Right renal cortex interstitium (tissue), 3 donors: ENCODE measurements around the gene WDR26. TPM values are rescaled to one million over a fixed set of nuclear protein-coding genes. Genes with fewer than 3 reads are reported as not detected.
A peak's percentile ranks its signal among the peaks of the same experiment; 100 is the strongest.
"Not testable (repeated sequence)": the region's sequence is repeated elsewhere in the genome, so short reads cannot be mapped to it uniquely, and the experiment has no call there.

Source experiments
- DNase-seq, 3 donors: peaks; one replicate each; pipeline ENCODE4 v3.0.0-alpha.2; 2013; ENCODE audit warnings: low read depth in 3 of 3, low spot score in 2 of 3
- polyA plus RNA-seq, 3 donors: library from polyadenylated mRNA; unstranded; fragments of 120-200 nt; gene quantifications; one replicate each; pipeline ENCODE4 v1.2.1, GENCODE V29; 2013; ENCODE audit not compliant: insufficient read length in 3 of 3

Gene WDR26
- polyA plus RNA-seq, 3 donors, result 94.8 to 105 (median 95.2) TPM

DNA sequence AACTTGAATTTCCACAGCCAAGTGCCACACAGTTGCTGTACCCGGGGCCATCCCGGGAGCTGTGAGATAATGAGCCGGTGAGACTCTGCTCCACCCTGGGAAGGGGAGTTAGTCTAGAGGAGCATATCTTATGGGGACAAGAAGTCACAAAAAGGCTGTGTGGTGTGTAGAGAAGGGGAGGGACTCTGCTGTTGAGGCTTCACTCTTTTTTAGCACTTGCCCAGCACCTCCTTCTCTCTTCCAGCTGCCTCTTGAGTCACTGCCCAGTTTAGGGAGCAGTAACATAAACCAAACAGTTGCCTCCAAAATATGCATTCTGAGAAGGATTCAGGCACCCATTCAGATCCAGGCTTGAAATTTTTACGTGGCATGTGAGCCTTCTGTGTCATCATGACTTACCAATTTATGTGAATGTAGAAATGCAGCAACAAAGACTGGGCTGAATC lies 744 bp upstream of the WDR26 start:
- no peak for DNase-seq

GRCh38 chr1:224433701-224434672 lies 610 bp downstream of the WDR26 start:
- no peak for DNase-seq

GRCh38 chr1:224433041-224433691 lies 1.4 kb downstream of the WDR26 start:
- DNase-seq, result peak in 1 of 3 donors; percentile 10

GRCh38 chr1:224432672-224433040 lies 1.9 kb downstream of the WDR26 start:
- no peak for DNase-seq

DNA sequence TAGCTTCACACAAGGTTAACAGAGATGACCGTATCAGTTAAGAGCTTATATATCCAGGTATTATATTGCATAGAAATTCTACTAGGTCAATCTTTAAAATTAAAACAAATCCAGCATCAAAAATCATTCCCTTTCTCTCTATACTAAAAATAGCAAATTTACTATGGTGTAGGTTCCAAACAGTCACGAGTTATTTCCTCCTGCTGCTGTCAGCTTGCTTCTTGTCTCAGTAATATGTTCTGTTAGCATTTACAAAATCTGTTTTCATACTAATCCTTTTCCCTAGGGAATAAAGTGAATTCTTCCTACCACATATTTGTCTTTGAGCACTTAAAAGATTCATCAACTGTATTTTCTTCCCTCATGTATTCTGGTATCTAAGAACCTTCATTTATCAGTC lies 2.5 kb downstream of the WDR26 start:
- no peak for DNase-seq

- DNase-seq, result no peak
Measured at GRCh38 chr1:224431726-224432125, 2.9 kb downstream of the WDR26 start.

GRCh38 chr1:224430511-224431113 lies 4.0 kb downstream of the WDR26 start:
- DNase-seq, result peak in 1 of 3 donors; percentile 40

GRCh38 chr1:224429616-224430326 lies 4.8 kb downstream of the WDR26 start:
- no peak for DNase-seq

GRCh38 chr1:224428713-224429112 lies 5.9 kb downstream of the WDR26 start:
- not testable (repeated sequence) for DNase-seq

DNA sequence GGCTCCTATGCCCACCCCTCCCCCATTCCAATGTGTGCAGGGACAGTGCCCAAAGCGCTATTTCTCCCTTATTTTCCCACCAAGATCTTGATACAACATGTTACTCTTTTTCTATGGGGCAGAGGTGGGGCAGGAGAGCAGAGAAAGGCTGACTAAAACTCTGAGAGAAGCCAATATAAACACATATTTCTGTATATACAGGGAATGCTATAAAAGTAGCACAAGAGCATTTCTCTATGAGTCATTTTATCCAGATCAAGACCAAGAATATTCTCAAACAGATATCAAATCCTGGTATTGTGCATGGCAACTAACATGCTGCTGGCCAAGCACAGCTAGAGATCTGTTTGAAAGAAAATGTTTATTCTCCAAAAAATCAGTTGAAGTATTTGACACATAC lies 7.3 kb downstream of the WDR26 start:
- no peak for DNase-seq

DNA sequence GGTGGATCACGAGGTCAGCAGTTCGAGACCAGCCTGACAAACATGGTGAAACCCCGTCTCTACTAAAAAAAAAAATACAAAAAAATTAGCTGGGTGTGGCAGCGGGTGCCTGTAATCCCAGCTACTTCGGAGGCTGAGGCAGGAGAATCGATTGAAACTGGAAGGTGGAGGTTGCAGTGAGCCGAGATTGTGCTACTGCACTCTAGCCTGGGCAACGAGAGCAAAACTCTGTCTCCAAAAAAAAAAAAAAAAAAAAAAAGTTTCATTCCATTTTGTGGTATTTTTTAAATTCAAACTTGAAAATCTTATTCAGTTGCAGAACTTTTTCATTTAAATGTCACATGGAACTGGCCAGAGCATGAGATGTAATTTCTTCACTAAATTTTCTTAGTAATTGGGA lies 7.7 kb downstream of the WDR26 start:
- DNase-seq, result not testable (repeated sequence)

DNA sequence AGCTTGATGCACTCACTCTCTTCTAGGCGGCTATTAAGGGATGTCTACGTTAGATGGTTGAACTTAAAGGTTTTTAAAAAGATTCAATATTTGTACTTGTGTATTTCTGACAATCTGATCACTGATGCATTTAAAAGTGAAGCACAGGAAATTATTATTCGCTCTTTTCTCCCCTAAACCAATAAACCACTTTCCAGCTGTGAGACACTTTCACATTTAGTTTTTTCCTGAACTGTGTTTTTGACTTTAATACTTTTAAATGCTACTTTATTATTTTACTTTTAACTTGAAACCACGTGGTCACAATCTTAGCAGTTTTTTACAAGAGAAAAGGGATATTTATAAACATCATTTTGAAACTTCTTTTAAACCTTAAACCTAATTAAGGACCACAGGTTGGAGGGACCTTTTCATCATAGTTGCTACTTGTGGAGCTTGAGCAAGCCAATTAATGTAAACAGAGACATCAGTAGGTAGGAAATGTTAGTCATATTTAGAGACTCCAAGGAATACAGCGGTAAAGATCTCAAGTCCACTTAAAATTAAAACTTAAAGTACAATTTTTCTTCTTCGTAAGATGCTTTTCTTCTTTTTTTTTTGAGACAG lies 9.2 kb downstream of the WDR26 start:
- no peak for DNase-seq

GRCh38 chr1:224420106-224420505 lies 14.5 kb downstream of the WDR26 start:
- no peak for DNase-seq

DNA sequence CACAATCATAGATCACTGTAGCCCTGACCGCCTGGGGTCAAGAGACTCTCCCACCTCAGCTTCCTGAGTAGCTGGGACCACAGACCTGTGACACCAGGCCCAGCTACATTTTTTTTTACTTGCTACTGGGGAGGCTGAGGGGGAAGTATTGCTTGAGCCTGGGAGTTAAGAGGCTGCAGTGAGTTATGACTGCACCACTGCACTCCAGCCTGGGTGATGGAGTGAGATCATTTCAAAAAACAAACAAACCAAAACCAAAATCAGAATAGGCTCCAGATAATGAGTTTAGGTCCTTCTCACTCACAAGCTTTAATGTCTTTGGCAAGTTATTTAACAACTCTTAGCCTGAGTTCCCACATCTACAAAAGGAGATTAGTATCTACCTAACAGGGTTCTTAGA lies 22.8 kb downstream of the WDR26 start:
- no peak for DNase-seq

DNA sequence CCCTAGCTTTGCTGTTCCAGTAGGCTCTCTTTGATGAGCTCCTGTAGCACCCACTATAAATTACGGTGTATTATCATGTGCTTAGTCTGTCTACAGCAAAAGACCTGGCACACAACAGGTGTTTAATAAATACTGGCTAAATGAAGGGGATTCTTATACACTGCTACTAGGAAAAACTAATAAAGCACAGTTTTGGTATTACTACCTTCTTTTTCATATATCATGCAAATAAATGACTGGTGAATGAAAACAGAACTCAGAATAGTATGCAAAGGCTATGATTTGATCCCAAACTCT lies 26.4 kb downstream of the WDR26 start:
- DNase-seq, result no peak

- DNase-seq, result no peak
Measured at GRCh38 chr1:224407571-224408293, 26.9 kb downstream of the WDR26 start.

DNA sequence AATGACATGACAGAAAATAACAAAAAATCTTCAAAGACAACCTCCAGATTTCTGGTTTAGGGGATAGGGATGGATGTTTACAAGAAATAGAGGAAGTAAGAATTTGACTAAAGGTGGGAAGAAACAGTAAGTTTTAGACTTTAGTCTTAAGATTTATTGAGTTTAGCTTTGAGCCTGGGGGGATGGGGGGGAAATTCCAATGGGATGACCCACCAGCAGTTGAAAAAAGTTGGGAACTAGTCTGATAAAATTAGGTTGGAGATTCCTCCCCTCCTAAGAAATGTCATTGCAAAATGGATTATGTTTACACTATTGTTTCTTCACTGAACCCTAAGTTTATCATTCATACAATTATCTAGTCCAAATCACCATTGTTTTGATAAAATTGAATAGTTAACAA lies 28.4 kb downstream of the WDR26 start:
- no peak for DNase-seq

DNA sequence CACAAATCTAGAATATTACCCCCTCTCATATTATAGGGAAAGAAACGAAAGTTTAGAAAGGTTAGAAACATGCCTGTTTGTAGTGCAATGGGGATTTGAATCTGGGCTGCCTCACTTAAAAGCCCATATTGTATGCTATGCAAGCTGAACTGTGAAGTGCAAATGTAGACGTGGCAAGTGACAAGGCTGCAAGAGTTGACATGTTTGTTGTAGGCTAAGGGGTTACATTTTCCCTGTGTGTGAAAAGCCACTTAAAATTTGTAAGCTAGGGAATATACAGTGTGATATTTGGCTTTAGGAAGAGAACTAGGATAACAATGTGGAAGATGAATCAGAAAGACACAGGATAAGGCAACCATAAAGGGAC lies 29.0 kb downstream of the WDR26 start:
- DNase-seq, result no peak

DNA sequence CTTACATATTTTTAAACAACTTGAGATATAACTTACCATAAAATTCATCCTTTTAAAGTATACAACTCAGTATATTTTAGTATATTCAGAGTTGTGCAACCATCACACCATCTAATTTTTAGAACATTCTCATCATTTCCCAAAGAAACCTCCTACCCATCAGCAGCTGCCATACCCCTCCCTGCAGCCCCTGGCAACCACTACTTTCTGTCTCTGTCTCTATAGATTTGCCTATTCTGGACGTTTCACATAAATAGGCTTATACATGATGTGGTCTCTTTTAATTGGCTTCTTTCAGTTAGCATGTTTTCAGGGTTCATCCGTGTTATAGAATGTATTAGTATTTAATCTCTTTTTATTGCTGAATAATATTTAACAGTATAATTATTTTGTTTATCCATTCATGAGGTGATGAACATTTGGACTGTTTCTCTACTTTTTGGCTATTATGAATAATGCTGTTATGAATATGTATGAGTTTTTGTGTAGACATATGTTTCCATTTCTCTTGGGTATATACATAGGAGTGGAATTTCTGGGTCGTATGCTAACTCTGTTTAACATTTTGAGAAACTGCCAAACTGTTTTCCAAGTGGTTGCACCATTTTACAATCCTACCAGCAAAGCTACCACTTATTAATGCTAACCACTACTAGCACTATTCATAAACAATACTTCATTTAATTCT lies 29.5 kb downstream of the WDR26 start:
- no peak for DNase-seq
